GM13977 (cell line): ENCODE data around the gene TMEM127.
A peak's percentile ranks its signal among the peaks of the same experiment; 100 is the strongest.

Experiments used
- DNase-seq: peaks from one replicate; pipeline ENCODE4 v3.0.0; 2012; ENCODE audit warnings: low spot score
- in situ Hi-C: fragments of 300-500 bp; cut with MboI; formaldehyde crosslinking; loops from one replicate; pipeline ENCODE4 v1.12.0; 2022; ENCODE audit warnings: low sequenced_read_pairs, low pct_unique_long_range_greater_than_20kb, mixed read lengths, inconsistent platforms; ENCODE audit not compliant: unreplicated experiment
- TF ChIP-seq, protein P1 (sequence below): IDR thresholded peaks from 2 replicates; pipeline ENCODE4 v1.5.1; 2012; ENCODE audit warnings: mild to moderate bottlenecking, control low read depth; ENCODE audit not compliant: insufficient read depth; ENCODE audit errors: extremely low read depth, missing control alignments

The TMEM127 gene

GRCh38 chr2:96241900-96242611 lies 23.7 kb downstream of the TMEM127 start:
- in situ Hi-C loops = no loop called here
- TF ChIP-seq, protein P1, sequence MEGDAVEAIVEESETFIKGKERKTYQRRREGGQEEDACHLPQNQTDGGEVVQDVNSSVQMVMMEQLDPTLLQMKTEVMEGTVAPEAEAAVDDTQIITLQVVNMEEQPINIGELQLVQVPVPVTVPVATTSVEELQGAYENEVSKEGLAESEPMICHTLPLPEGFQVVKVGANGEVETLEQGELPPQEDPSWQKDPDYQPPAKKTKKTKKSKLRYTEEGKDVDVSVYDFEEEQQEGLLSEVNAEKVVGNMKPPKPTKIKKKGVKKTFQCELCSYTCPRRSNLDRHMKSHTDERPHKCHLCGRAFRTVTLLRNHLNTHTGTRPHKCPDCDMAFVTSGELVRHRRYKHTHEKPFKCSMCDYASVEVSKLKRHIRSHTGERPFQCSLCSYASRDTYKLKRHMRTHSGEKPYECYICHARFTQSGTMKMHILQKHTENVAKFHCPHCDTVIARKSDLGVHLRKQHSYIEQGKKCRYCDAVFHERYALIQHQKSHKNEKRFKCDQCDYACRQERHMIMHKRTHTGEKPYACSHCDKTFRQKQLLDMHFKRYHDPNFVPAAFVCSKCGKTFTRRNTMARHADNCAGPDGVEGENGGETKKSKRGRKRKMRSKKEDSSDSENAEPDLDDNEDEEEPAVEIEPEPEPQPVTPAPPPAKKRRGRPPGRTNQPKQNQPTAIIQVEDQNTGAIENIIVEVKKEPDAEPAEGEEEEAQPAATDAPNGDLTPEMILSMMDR = no peak
- peak; percentile 68 for DNase-seq

- in situ Hi-C loops = no loop called here
- TF ChIP-seq, protein P1 = no peak
- peak; percentile 6 for DNase-seq
Measured at GRCh38 chr2:96241227-96241626, 24.6 kb downstream of the TMEM127 start.

DNA sequence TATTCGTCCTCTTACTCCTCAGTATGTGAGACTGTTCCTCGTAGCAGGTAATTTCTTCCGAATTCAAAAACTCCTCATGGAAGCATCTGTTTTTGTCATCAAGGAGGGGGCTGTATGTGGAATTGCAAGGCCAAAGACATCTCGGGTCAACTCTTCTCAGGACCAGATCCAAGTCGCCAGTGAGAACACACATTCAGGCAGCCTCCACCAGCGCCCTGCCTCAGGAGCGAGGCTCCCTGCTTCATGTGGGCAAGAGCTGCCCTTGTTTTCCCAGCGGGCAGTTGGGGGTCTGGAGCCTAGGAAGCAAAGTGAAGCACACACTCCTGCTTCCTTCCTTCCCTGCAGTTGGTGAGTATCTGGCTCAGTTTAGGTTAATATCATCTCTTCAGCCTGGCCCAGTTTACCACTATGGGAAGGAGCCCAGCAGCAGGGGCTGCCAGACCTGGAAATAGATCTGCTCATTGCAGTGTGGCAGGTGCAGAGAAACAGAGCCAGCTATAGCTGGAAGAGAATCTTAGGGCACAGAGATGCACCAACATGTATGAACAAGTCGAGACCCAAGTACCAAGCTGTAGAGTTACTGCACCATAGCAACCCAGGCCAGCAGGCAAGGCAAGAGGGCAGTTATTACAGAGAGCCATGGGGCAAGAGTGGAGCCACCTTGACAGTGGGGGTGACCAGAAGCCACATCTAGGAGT lies 25.3 kb downstream of the TMEM127 start:
- TF ChIP-seq, protein P1 = no peak
- DNase-seq = no peak
- in situ Hi-C loops = no loop called here

- DNase-seq = no peak
- TF ChIP-seq, protein P1 = no peak
- in situ Hi-C loops = no loop called here
Measured at GRCh38 chr2:96239745-96240264, 26.0 kb downstream of the TMEM127 start.

GRCh38 chr2:96239091-96239490 lies 26.7 kb downstream of the TMEM127 start:
- in situ Hi-C loops = no loop called here
- no peak for DNase-seq
- TF ChIP-seq, protein P1 = no peak

DNA sequence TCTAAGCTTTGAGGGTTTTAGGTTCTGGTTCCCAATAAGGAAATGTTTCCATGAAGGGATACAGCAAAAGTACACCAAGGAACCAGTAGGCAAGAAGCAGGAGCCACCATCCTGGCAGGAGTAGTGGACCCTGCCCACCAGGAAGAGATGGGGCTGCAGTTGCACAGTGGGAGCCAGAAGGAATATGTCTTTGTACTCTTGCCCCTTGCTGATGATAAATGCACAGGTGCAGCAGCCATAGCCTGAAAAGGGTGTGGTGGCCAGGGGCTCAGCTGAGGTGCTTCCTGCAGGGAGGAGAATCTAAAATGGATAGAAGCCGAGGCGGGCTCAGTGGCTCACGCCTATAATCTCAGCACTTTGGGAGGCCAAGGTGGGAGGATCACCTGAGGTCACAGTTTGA lies 27.5 kb downstream of the TMEM127 start:
- DNase-seq = no peak
- in situ Hi-C loops = no loop called here
- TF ChIP-seq, protein P1 = no peak
